HG02970 (cell line): ENCODE data around the gene ZNF174.
A peak's percentile ranks its signal among the peaks of the same experiment; 100 is the strongest.

ENCODE experiments used
- ATAC-seq: cut with Tn5 transposase; IDR thresholded peaks from one replicate; pipeline ENCODE4 v1.9.1; 2021; ENCODE audit warnings: mild to moderate bottlenecking, moderate library complexity, moderate number of reproducible peaks; ENCODE audit not compliant: unreplicated experiment, low FRiP score

ZNF174 gene

DNA sequence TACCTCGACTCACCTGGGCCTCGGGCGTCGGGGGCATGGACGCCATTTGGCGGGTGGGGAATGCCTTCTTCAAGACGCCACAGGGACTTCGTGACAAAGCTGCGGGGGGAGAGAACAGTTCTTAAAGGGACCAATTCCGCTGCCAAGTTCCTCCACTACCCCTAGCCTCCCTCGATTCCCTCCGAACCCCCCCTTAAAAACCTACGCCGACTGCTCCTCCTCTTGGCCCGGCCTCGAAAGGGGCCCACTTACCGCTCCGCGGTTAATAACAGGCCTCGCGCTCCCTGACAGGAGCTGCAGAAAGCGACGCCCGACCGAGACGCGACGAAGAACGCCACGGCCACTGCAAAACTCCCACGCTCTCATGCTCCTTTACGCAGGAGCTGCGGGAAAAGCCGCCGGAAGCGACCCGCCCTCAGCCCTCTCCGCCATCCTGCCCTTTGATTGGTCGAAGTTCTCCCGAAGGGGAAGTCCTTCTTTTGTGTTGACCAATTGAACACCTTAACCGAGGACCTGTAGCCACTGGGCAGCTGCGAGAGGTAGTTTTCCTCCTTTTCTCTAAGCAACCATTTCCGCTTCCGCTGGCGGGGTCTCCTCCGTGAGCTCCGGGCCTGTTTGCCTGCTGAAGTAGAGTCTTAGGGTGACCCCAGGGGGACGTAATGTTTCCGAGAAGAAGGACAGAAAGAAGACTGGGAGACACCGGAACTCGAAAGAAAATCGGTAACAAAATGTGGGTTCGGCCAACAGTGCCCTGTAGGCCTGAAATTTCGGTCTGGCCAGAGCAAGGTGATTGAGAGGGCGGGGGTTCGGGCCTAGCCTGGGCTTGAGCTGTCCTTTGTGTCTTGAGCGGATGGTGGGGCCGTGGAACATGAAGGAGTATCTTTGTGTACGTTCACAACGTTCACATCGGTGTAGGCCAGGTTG, 42.4 kb downstream of the ZNF174 start, which contains the start of the genes NAA60 and ZNF597:
TSS of gene NAA60 (plus strand) at position 573 of the 924 bp plus-strand sequence. CDS start 32,548 bp downstream, outside the sequence.
TSS of gene ZNF597 (minus strand) at position 397 of the 924 bp plus-strand sequence. CDS start at position 46, 351 bp downstream.
- peak; percentile 79 for ATAC-seq

DNA sequence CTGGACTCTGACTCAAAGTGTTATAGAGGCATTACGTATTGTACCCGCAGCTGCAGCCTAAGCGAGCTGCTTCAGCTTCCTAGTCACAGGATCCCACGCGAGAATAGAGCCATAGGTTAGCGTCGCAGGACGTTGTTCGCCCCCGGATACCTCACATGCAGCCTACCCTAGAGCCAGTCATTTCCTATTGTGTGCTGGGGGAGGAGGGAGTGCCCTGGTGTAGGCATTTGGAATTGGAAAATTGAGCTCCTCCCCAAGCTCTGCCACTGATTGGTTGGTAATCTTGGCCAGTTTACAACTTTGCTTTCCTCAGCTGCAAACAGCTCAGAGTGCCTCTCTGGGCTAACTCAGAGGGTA, 43.0 kb downstream of the ZNF174 start:
- no peak for ATAC-seq

DNA sequence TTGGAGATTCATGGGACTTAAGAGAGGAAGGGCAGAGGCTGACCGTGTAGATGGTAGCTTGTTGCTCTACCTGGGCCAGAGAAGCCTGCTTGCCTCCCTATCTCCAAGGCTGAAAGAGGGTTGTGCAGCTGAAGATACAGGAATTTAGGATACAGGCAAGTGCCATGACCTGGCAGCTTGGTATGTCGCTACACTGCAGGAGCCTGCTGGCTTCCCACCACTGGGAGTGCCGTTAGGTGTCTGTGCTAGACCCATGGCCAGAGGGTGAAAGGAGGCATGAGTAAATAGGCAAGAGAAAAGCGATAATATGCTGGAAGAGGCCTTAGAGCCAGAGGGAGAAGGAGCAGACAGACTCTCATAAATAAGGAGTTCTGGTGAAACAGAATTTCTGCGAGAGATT, 53.1 kb downstream of the ZNF174 start:
- no peak for ATAC-seq

DNA sequence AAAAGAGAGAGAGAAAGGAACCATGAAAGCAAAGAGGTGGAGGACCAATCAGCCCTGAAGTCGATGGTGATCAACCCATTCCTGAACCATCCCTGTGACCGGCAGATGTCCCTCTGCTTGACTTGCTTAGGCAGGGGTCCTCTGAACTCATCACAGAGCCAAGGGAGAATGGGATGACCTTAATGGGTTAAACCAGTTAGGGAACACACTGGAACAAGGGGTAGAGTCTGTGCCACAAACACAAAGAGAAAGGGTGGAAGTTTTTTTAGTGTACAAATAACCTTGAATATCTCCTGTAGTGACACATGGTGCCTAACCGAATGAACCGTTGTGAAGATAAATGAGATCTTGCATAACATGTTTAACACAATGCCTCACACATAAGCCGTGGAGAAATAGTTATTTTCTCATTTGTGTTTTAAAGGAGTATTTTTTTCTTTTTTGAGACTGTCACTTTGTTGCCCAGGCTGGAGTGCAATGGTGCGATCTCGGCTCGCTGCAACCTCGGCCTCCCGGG, 53.7 kb downstream of the ZNF174 start:
- ATAC-seq, result no peak

DNA sequence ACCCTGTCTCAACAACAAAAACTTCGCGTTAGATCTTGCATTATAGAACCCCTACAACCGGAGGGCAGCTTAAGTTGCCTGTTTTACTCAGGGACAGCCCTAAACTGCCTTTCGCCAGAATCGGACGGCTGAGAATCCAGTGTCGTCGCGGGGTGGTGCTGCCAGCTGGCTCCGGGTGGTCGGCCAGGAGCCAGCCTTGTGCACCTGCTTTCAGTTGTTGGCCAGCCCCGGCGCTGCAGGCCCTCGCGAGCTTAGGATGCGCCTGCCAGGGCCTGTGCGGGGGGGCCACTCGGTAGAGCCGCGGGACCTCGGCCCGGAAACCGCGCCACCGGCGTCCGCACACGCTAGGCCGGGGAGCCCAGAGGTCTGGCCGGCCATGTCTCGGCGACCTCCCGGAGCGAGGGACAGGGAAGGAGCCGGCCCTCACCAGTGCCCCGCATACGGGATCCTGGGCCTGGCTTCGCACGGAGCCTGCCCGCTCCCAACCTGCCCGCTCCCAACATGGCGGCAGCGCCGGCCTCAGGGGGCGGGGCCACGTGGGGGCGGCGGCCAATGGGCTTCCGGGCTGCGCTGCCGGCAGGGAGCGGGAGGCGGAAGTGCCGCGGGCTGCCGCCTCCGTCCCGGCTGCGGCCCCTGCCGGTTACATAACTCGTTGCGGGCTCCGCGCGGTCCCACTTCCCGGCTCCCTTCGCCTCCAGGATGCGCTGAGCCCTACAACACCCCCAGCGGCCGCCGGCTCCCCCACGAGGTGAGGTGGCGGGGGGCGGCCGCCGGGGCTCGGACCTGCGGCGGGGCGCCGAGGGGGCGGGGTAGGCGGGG, 56.6 kb downstream of the ZNF174 start:
- peak; percentile 81 for ATAC-seq

DNA sequence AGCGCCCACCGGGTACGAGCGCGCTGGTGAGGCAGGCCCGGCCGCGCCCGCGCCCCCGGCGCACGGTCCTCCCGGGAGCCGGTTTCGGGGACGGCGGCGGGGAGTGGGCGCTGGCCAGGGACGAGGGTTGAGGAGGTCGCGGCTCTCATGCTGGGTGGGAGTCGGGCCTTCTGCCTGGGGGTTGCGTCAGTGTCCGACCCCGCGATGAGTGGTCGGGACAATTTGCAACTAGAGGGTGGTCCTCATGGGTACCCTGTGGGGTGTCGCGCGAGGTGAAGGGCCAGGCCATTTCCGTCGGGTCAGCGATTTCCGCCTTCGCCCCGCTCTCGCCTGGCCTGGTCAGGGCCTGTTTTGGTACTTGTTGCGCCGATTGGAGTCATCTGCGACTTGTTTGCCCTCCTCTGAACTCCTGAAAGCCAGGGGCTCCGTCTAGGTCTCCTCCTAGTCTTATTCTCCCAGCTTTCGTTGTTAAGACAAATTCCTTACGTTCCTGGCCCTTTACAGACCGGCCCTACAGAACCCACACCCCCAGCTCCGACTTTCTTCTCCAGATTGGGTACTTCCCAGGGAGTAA, 57.4 kb downstream of the ZNF174 start:
- no peak for ATAC-seq

DNA sequence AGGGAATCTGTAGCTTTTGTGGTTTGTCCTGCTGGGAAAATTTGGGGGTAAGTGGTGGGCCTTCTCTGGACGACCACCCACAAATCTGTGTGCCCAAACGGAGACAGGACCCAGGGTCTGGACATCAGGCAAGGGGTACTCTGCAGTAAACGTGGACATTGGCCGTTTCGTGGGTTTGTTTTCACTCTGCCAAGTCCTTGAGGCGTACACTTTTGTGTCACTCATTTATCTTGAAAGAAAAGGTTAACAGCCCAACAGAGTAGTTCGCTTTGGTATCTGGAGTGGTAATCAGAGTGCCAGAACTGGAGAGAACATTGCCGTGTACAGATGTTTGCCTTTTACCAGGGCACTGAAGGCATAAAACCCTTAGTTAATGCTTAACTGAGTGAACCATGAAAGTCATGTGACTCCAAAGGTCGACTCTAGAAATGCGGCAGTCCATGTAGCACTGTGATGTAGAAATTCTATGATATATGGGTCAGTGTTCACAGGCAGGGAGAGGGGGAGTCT, 57.9 kb downstream of the ZNF174 start:
- ATAC-seq, result no peak
